Measurements from ENCODE around the gene SPRYD3.

SPRYD3 gene

DNA sequence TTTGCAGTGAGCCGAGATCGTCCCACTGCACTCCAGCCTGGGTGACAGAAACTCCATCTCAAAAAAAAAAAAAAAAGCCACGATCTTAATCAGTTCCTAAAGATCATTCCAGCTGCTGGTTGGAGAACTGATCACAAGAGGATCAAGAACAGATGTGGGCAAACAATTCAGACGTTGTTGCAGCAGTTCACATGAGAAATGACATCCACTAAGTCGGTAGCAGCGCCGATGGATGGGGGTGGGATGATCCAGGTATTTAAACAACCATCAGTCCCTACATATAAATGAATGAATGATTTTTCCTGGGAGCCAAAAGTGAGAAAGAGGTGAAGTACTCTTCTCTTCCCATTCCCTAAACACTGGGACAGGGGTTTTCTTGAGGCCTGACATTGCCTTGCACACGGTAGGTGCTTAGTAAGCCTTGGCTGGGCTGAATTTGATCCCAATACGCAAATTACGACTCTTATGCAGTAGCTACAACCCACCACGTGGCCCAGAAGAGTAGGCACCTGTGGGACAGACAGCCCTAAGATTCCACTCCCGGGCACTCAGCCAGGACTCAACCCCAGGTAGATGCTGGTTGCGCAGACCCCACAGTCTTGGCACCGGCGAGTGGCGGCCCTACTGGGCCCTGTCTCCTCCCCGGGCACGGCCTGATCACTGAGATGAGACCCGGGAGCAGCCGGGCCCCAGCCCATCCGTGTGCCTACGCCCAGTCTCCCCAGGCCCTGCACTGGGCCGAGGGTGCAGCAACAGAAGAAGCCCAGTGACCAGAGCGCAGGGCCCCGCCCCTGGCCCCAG, 565 bp downstream of the SPRYD3 start:
- peak; percentile 36 for DNase-seq (ENCODE audit: low spot score)

DNA sequence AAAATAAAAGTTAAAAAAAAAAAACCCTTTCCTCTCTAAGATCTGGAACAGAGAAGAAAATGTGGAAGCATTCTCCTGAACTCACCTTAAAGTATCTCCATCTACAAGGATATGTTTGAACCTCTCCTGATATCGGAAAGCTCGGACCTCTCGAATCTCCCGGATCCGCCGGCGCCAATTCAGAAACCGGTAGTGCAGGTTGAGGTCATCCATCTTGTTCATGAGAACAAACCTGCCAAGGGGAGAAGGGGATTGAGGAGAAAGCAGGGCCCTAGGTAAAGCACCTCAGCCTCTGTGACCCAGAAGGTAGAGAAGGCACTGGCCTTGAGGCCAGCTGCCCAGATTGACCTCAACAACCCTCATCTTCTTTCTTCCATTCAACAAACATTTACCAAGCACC, 2.2 kb downstream of the SPRYD3 start:
- DNase-seq (ENCODE audit: low spot score): no peak

DNA sequence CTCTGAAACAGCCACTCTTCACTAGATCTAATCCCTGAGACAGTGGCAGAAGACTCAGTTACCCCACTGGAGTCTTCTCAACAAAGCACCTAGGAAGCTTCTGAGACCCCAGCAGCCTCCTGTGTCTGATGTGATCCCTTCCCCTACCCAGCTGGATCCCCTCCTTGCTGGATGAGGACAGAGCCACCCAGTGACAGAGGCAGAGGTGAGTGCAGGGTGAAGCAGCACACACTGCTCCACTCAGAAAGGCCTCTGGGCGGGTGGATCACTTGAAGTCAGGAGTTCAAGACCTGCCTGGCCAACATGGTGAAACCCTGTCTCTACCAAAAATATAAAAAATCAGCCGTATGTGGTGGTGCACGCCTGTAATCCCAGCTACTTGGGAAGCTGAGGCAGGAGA, 2.7 kb downstream of the SPRYD3 start:
- no peak for DNase-seq (ENCODE audit: low spot score)

DNA sequence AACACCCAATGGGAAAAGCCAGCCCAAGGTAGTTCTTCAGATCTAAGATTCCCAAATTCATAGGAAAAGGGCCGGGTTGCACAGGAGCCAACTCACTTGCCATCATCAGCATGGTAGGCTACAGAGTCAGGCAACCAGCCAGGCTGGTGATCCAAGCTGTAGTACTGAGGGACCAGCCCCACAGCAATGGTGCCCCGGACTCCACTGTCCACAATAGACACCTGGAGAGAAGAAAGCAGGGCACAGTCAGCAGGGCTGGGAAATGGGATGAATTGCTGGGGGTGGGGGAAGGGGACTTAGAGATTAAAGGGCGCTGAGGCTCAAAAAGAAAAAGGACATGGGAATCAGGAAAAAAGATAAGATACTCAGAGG, 4.2 kb downstream of the SPRYD3 start:
- DNase-seq (ENCODE audit: low spot score): no peak

DNA sequence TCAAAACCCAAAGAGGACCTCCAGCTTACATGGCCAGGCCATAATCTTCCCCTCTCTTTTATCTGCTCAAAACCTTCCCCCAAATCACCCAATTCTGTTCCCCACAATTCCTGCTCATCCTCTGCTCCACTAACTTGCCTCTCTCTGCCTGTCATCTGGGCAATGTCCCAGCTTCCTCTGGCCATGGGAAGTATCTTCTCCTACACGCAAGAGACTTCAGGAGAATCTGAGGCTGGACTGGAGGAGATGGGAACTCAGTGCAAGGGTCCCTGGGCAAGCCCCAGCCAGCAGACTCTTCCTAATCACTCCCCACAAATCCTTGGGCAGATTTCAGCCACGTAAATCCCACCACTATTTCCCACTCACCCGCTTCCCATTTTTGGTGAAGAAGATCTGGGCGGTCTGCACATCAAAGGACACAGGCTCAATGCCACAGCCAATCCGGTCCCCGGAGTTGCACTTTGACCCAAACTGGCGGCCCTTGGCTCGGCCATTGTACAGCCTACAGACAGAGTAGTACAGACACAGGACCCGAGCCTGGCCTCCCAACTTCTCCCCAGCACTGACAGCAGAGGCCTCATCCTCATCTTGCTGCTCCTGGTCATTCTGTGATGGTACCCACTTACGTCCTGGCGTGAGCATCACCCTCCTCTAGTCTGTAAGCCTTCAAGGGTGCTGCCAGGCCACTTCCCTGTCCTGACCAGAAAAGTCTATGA, 4.7 kb downstream of the SPRYD3 start:
- no peak for DNase-seq (ENCODE audit: low spot score)

DNA sequence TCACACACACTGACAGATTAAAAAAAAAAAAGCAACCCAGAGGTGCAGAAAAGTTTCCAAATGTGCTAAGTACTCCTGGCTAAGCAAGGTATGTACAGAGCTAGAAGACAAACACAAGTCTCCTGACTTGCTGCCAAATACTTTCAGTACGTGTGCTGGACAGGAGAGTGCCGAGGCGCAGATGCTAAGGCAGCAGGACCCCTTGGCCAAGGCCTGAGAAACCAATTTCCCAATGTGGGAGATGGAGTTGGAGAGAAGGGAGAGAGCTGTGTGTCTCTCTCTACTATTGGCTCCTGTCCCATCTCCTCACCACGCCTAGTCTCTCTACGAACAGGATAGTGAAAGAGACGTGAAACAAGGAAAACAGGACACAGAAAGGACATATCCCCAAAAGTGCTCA, 5.3 kb downstream of the SPRYD3 start:
- DNase-seq (ENCODE audit: low spot score): no peak

DNA sequence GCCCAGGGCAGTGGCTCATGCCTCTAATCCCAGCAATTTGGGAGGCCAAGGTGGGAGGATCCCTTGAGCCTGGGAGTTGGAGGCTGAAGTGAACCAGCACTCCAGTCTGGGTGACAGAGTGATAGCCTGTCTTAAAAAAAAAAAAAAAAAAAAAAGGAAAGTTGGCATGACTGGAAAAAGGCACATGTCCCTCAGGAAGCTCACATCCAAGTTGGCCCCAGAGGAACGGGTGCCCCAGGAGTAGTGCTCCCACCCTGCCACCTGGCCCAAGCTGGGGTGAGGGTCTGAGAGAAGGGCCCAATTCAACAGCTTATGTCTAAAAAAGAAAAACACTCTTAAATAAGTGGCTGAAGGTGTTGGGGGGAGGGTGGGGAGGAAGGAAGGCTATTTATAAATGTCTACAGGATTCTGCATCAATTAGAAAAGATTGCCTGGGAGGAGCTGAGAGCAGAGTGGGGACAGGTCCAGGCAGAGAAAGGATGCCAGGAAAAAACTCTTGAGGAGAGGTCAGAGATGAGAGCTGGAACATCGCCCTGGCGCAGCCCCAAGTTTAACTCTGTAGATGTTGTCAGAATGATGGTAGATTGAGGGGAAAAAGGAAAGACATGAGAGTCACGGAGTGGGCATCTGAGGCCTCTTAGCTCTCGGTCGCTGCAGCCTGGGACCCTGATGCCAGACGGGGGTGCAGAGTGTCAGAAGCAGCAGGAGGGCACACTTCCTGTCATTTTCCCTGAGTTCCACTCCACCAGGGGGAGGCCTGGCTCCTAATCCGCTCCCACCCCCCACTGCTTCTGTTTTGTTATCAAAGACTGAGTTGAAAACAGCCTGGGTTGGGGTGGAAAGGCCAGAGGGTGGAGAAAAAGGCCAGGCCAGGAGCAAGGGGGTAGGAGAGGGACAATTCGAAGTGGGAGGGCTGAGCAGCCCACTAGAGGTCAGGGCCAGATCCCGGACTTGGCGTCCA, 7.3 kb downstream of the SPRYD3 start:
- DNase-seq (ENCODE audit: low spot score): no peak

DNA sequence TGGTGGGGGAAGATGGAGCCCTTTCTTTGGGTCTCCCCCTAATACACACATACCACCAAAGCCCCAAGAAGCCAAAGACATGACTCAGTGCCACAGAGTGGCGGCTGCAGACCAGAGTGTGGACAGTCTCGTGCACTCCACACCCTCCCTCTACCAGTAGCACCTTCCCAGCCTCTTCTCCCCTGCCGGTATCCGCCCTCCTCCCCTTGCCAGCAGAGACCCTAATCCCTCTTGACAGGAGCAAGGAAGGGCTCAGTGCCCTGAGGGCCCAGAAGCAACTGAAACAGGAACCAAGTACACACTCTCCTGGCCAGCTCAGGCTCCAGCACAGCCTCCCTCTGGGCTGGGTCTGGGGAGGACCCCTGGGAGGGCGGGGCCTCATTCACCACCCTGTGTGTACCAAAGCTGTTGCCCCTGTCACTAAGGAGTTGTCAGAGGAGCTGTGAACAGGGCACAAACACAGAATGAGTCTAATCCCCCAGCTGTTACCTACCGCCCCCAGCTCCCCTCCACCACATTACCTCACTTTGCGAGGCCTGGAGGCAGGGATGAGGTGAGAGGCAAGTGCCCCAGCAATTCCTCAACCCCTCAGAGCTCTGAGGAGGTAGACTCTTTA, 8.2 kb downstream of the SPRYD3 start:
- DNase-seq (ENCODE audit: low spot score): no peak

DNA sequence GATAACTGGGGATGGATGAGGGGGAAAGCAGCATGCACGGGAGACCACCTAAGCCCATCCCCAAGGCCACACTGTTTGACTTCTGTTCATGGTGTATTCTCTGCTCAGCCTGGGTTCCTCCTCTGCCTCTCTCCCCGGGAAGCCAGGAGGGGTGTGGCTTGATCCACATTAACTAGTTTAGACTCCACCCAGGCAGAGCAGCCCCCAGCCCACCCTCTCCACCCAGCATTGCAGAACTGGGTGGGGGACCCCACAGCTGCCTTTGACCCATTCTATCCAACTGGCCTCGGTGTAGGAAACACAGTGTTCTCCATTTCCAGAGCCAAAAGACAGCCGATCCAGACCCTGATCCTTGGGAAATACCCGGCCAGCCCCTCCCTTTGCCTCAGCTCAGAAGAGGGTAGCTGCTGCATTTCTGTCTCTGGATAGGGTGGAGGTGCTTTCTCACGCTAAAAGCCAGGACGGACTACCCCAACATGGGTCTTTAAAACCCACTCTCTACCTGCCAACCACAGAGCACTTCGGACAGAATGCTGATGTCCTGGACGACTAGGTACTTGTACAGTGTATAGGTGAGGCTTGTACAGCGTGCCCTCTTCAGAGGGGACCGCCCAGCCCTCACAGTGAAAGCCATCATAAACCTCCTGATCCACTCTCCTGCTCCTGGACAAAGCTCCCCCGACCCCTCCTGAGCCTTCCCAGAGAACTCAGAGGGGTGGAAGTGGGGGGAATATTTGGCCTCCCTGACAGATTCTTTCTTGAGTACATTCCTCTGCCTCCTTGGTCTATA, 9.4 kb downstream of the SPRYD3 start:
- no peak for DNase-seq (ENCODE audit: low spot score)

DNA sequence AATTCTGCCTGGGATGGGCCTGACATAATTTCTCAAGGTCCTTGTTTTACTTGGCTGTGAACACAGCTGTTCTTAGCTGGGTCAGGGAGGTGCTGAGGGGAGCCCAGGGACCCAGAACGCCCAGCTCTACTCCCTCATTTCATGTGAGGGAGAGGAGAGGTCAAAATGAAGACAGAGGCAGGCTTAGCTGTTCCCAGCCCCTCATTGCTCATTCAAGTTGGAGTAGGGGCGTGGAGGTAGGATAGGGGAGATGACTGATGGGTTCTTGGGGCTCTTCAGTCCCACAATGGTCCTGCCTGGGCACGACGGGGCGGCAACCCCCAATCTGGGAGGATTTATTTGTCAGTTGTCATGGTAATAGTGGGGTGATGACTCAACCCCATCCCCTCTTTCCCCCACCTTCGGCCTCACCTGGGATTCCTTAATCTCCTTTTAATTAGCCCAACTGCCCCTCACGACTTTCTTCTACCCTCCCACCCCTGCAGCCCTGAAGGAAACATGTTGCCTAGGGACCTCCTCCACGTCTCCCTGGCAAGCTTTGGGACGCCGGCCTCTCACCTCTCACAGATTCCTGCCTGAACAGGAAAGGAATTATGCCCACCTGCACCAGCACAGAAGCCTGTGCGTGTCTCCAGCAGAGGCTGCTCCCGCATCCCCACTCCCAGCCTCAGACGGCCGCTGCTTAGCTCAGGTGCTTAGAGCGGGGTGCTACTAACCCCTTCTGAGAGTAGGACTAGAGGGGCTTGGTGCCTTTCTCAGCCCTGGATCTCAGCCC, 10.2 kb downstream of the SPRYD3 start:
- DNase-seq (ENCODE audit: low spot score): no peak

DNA sequence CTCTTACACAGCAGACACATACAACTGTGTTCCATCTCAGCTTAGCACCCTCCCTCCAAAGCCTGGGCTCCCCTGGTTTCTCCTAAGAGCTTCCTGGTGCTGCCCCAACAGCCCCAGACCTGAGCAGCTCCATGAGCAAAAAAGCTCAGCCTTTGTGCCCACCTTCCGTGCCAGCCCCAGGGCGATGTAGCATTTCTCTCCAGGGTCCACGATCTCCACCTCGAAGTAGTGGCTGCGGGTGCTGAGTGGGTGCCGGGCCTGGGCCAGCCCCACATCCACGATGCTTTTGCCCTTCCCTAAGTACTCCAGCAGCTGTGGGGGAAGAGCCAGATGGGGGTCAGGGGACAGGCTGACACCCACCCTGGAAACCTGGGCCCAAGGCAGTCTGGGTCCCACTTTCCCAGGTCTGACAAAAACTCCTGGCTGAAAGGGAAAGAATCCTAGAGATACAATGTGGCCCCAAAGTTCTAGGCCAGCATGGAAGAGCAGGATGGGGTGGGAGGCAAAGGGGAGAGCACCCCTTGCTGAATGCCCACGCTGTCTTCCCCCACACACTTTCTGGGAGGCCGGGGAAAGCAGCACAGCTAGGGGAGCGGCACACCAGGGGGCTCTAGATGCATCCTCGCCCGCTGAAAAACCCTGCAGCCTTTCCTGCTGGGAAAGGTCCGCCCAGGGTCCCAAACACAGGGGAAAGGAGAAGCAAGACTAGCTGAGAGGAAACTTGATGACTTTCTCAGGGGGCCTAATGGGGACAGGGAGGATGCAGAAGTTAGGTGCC, 11.0 kb downstream of the SPRYD3 start:
- no peak for DNase-seq (ENCODE audit: low spot score)

DNA sequence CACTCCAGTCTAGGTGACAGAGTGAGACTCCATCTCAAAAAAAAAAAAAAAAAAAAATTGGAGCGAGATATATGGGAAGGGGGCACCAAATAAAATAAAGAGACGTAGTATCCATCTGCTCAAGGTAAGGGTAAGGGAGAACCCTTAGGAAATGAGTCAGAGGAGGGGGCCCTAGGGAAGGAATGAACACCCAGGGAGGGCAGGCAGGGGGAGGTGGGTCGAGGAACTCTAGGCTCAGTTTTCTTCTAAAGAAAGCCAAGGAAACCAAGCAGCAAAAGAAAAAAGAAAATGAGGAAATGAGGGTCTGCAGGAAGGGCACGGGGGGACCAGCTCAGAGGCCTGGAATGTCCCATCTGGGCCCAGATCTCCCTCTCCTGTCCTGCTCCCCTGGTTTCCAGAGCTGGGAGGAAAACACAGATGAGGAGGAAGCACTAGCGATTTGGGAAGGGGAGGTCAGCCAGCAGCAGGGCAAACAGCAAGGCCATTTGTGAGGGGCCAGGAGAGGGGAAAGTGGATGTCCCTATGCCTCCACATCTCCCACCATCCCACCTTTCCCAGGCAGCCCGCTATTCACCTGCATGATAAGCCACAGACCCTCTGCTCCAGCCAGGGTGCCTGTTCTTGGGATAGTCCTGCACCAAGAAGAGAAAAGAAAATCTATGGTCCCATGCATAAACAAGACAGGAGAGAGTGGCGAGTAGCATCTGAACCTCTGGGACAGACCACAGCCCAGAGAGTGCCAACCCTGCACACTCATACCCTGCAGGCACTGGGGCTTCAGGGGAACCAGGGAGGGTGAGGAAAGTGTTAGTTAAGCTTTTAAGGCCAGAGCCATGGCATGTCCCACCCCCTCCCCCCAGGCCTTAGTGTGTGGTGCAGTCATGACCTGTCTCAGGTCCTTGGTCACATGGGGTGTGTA, 11.9 kb downstream of the SPRYD3 start:
- DNase-seq (ENCODE audit: low spot score): no peak

DNA sequence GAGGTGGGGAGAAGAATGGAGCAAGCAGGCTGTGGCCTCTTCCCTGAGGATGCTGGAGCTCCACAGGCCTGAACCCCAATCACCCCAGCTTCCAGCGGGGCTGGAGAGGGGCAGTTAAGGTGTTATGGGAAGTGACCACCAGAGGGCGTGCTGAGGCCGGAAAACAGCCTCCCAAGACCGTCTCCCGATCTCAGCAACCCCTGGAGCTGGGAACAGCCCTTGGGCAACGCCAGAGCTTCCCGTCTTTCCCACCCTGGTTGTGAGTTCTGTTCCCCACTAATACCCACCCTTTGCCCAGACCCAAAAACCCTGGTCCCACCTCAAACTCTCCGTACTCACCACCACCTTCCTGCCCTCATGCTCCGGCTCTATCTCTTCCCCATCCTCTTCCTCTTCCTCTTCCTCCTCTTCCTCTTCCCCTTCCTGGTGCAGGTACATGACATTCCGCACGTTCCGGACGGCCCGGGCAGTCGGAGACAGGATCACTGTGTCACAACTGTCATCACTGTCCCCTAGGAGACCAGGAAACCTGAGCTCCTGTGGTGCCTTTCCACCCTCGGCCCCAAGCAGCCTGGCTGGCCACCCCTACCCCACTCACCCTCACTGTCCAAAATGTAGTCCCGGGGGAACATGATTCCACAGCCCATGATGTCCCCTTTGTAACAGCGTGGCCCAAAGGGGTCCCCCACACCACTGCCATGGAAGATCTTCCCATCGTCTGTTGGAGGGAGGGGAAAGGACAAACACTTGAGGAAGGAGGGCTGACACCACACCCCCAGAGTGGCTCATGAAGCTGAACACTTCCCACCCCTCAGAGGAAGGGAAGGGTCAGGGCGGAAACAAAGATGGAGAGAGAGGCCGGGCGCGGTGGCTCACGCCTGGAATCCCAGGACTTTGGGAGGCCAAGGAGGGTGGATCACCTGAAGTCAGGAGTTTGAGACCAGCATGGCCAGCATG, 12.9 kb downstream of the SPRYD3 start:
- peak; percentile 65 for DNase-seq (ENCODE audit: low spot score)

DNA sequence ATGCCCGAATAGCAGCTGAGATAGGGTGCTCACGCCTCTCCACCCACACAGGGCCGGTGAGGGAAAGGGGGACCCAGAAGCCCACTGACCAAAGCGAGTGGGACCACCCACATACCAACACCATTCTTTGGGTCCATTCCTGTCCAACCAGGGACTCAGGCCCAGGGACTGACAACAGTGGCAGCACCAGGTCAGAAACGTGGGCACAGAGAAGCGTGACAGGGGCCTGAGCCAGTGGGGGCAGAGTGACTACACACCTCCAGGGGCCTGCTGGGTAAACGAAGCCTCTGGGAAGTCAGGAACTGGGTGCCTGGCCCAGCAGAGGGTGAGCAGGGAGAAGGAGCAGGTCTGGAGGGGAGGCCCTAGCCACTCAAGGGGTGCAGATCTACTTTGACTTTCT, 13.7 kb downstream of the SPRYD3 start:
- DNase-seq (ENCODE audit: low spot score): no peak

DNA sequence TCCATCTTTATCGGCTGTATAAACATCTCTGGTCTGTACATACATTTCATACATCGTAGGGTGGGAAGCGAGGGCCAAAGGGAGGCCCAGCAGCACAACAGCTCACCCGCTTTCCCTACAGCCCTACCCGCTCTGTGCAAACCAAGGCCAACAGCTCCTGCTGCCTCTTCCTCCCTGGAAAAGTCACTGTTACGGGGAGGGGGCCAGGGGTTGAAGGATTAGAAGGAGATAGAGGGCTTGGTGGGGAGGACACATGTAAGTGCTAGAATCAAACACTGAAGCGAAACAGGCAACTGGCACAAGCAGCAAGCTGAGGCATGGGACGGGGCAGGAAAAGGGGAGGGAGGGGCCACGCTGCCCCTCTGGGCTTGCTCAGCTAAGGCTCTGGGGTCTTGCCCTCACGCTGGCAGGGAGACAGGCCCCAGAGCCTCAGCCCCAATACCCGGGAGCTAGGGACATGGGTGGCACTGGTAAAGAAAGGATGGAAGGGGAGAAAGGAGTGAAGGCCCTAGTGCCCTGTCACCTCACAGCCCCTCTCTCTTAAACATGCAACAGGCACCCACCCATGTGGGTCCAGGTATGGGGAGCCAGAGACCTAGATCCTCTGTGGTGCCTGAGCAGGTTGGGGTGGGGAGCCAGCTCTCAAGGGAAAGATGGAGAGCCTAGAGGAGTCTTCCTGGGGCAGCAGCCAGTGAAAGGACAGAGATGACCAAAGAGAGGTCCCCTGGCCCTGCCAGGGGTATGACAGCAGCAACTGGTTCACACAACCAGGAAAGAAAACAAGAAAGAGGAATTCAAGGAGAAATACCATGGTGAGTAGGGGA, 14.4 kb downstream of the SPRYD3 start:
- no peak for DNase-seq (ENCODE audit: low spot score)

Data from pons (tissue), 1 donor.